Measurements from ENCODE around the gene DRC3.

Gene DRC3

GRCh38 chr17:17926840-17927449 is 45.7 kb upstream of the DRC3 start:
- Histone ChIP-seq H3K4me3 (ENCODE audit: low read depth, low read length) (no peak overlapping the region), H3K27me3 (ENCODE audit: control insufficient read depth, insufficient read depth, low read length) (no peaks in the 10 kb centered on the region), H3K4me1 (peaks cover 19% of the 10 kb centered on the region), H3K9me3 (ENCODE audit: control insufficient read depth, low read length) (no peaks in the 10 kb centered on the region), H3K4me2 (ENCODE audit: low read length) (no peak overlapping the region), H3K36me3 (ENCODE audit: control insufficient read depth, insufficient read depth, low read length) (no peaks in the 10 kb centered on the region), H3K27ac (no peak overlapping the region), H3K79me2 (peaks cover 56% of the 10 kb centered on the region), H2AFZ (no peak overlapping the region), H3K9ac (no peak overlapping the region)
- no peak for TF ChIP-seq CTCF (IDR thresholded peaks at IDR 0.05)

GRCh38 chr17:17928398-17929287 is 44.0 kb upstream of the DRC3 start:
- Histone ChIP-seq H3K27ac (no peak overlapping the region), H3K4me2 (ENCODE audit: low read length) (no peak overlapping the region), H3K79me2 (peaks cover 66% of the 10 kb centered on the region), H3K9ac (no peak overlapping the region), H3K4me3 (ENCODE audit: low read depth, low read length) (no peak overlapping the region), H3K36me3 (ENCODE audit: control insufficient read depth, insufficient read depth, low read length) (no peaks in the 10 kb centered on the region), H2AFZ (no peak overlapping the region), H3K4me1 (peaks cover 11% of the 10 kb centered on the region), H3K27me3 (ENCODE audit: control insufficient read depth, insufficient read depth, low read length) (no peaks in the 10 kb centered on the region), H3K9me3 (ENCODE audit: control insufficient read depth, low read length) (no peaks in the 10 kb centered on the region)
- TF ChIP-seq CTCF (IDR thresholded peaks at IDR 0.05): no peak

GRCh38 chr17:17929655-17930380 is 42.8 kb upstream of the DRC3 start:
- H3K9me3 ChIP-seq (ENCODE audit: control insufficient read depth, low read length): no peaks in the 10 kb centered on the region
- H3K36me3 ChIP-seq (ENCODE audit: control insufficient read depth, insufficient read depth, low read length): no peaks in the 10 kb centered on the region
- H3K9ac ChIP-seq: no peak overlapping the region
- no peak overlapping the region for H3K4me2 ChIP-seq (ENCODE audit: low read length)
- H2AFZ ChIP-seq: no peak overlapping the region
- TF ChIP-seq CTCF (IDR thresholded peaks at IDR 0.05): no peak
- no peaks in the 10 kb centered on the region for H3K27me3 ChIP-seq (ENCODE audit: control insufficient read depth, insufficient read depth, low read length)
- H3K4me3 ChIP-seq (ENCODE audit: low read depth, low read length): no peak overlapping the region
- H3K79me2 ChIP-seq: peaks cover 65% of the 10 kb centered on the region
- H3K4me1 ChIP-seq: peaks cover 15% of the 10 kb centered on the region
- H3K27ac ChIP-seq: no peak overlapping the region

GRCh38 chr17:17930674-17931073 is 42.0 kb upstream of the DRC3 start:
- no peak for TF ChIP-seq CTCF (IDR thresholded peaks at IDR 0.05)
- H3K79me2 ChIP-seq: peaks cover 65% of the 10 kb centered on the region
- no peak overlapping the region for H3K9ac ChIP-seq
- no peaks in the 10 kb centered on the region for H3K9me3 ChIP-seq (ENCODE audit: control insufficient read depth, low read length)
- H3K27me3 ChIP-seq (ENCODE audit: control insufficient read depth, insufficient read depth, low read length): no peaks in the 10 kb centered on the region
- H3K4me2 ChIP-seq (ENCODE audit: low read length): no peak overlapping the region
- no peak overlapping the region for H2AFZ ChIP-seq
- no peaks in the 10 kb centered on the region for H3K36me3 ChIP-seq (ENCODE audit: control insufficient read depth, insufficient read depth, low read length)
- no peak overlapping the region for H3K4me3 ChIP-seq (ENCODE audit: low read depth, low read length)
- peaks cover 23% of the 10 kb centered on the region for H3K4me1 ChIP-seq
- H3K27ac ChIP-seq: no peak overlapping the region

All from parathyroid adenoma (tissue), 2 donors.